ENCODE data around the gene CRELD1.
A peak's percentile ranks its signal among the peaks of the same experiment; 100 is the strongest.
"Not testable (repeated sequence)": the region's sequence is repeated elsewhere in the genome, so short reads cannot be mapped to it uniquely, and the experiment has no call there.

The CRELD1 gene, protein sequence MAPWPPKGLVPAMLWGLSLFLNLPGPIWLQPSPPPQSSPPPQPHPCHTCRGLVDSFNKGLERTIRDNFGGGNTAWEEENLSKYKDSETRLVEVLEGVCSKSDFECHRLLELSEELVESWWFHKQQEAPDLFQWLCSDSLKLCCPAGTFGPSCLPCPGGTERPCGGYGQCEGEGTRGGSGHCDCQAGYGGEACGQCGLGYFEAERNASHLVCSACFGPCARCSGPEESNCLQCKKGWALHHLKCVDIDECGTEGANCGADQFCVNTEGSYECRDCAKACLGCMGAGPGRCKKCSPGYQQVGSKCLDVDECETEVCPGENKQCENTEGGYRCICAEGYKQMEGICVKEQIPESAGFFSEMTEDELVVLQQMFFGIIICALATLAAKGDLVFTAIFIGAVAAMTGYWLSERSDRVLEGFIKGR

GRCh38 chr3:9933561-9934234, at the start of gene CRELD1:
CRELD1 (plus strand) TSS chr3:9933834; CDS start chr3:9934439, 605 bp downstream.
- peak; percentile 69 to 88 for DNase-seq

GRCh38 chr3:9884555-9885165, 49.0 kb upstream of the CRELD1 start:
- no peak for DNase-seq

GRCh38 chr3:9886328-9886727, 47.3 kb upstream of the CRELD1 start:
- DNase-seq: no peak

- no peak for DNase-seq
Measured at GRCh38 chr3:9887480-9887879, 46.2 kb upstream of the CRELD1 start.

DNA sequence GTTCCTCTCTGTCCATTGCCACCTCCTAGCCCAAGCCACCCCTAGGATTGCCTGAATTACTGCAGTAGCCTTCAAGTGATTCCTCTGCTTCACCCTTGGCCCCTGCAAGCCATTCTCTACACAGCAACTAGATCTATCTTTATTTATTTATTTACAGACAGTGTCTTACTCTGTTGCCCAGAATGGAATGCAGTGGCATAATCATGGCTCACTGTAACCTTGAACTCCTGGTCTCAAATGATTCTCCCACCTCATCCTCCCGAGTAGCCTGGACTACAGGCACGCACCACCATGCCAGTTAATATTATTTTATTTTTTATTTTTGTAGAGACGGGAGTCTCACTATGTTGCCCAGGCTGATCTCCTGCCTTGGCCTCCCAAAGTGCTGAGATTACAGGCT, 45.1 kb upstream of the CRELD1 start:
- no peak for DNase-seq

DNA sequence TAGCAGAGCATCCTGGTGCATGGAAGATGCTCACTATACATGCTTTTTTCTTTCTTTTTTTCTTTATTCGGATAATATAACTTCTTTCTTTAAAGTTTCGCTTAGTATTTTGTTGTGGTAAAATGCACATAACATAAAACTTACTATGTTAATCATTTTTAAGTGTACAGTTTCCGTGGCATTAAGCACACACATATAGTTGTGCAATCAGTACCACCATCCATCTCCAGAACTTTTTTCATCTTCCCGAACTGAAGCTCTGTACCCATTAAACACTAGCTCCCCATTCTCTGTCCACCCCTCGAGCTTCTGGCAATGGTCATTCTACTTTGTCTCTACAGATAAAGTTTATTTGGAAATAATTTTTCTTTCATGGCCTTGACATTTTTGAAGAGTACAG, 44.2 kb upstream of the CRELD1 start:
- DNase-seq: no peak

DNA sequence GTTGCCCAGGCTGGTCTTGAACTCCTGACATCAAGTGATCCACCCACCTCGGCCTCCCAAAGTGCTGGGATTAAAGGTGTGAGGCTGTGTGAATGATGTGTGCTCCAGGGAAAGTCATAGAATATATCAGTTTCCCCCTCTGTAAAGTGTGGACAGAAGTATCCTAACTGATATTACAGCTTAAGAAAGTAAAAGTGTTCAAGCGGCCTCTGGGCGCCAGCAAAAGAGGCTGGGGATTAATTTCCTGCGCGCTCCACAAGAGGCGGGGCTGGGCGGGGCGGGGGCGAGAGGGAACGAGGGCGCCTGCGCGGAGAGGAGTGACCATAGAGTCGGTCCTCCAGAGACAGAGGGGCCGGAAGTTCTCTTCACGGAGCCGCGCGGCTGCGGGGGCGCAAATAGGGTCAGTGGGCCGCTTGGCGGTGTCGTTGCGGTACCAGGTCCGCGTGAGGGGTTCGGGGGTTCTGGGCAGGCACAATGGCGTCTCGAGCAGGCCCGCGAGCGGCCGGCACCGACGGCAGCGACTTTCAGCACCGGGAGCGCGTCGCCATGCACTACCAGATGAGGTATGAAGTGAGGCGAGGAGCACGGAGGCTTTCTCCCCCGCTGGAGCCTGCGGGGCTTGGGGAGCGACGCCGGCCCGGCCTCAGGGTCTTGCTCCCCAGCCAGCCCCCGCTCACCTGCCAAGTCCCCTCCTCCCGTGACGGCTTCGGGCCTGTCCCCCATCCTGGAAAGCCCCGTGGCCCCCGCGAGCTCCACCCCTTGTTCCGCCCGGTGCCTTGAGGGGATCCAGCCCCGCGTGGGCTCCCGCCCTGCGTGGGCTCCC, 43.2 kb upstream of the CRELD1 start, which contains the start of gene JAGN1:
Gene JAGN1 (plus strand): TSS at position 362 of the 823 bp plus-strand sequence. CDS start 113 bp downstream, at position 475.
- DNase-seq: peak in 1 of 2 experiments; percentile 6

- DNase-seq: no peak
Measured at GRCh38 chr3:9891072-9891622, 42.5 kb upstream of the CRELD1 start.

- no peak for DNase-seq
Measured at GRCh38 chr3:9893739-9894138, 39.9 kb upstream of the CRELD1 start.

DNA sequence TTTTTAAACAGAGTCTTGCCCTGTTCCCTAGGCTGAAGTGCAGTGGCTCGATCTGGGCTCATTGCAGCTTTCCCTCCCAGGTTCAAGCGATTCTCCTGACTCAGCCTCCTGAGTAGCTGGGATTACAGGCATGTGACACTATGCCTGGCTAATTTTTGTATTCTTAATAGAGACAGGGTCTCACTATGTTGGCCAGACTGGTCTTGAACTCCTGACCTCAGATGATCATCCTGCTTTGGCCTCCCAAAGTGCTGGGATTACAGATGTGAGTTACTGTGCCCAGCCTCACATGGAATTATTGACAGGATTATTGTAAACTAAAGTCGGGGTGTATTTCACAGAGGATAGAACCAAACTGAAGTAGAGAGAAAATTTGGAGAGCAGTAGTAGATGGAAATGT, 37.9 kb upstream of the CRELD1 start:
- not testable (repeated sequence) for DNase-seq

- not testable (repeated sequence) for DNase-seq
Measured at GRCh38 chr3:9896755-9897407, 36.8 kb upstream of the CRELD1 start.

DNA sequence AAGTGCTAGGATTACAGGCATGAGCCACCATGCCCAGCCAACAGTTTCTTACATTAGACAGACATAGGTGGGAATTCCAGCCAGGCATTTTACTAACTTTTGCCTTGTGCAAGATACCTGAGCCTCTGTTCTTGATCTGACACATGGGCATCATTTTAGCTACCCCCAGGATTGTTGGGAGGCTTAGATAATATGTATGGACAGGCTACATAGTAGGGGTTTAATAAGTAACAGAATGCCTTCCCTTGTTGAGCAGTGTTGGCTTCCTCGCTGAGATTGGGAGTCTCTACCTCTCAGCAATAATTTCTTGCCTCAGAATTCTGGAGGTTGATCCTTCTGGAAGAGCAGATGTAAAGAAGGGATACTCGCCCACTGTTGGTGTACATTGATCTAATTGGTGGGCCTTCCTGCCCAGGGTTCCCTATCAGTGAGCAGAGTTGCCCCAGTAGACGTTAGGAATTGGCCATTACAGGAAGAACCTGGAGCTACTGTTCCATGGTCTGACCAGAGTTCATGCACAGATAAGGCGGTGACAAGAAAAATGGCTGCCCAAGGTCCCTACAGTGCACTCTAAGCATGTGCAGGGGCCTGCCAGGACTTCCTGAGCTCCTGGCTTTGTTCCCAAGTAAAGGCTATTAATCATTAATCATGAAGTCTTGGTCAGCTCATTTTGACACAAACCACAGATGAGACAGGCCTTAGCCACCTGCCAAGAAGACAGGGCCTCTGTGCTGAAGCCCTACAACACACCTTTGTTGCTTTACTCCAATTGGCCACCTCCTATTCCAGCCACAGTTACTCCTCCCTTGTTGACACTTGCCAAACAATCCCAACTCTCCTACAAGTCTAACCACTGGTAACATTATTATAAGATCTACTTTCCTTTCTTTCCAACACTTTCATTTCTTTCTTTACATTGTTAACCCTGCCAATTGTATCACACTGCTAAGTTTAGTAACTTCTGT, 35.9 kb upstream of the CRELD1 start:
- DNase-seq: no peak

DNA sequence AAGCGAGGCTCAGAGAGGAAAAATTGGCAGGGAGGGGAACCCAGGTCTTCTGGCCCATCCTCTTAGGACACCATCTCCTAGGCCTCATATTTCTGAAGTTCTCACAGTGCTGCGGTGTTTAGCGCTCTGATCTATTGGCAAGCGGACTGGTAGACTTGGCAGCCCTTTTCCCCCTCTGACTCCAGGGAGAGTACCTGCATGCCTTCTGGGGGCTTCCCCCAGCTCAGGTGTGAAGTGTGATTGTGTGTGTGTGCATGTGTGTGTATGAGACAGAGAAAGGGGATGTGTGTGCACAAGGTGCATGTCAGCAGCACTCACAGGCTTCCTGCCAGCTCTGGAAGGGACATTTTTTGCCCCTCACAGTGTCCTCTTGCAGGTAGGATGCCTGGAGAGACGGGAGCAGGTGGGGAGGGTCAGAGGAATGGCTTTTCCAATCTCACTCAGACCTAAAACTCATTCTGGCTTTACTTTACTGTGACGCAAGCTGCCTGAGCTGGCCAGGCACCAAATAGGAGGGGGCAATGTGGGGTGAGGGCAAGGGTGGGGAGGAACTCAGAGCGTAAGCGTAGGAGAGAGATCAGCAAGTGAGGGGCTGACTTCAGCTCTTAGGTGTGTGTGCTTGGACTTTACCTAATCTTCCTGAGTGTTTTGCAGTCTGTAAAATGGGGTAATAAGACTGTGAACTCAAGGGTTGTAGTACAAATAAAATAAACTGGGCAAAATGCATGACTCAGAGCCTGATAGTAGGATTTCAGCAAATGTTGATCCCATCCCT, 35.0 kb upstream of the CRELD1 start:
- no peak for DNase-seq

- DNase-seq: no peak
Measured at GRCh38 chr3:9899289-9899791, 34.3 kb upstream of the CRELD1 start.

DNA sequence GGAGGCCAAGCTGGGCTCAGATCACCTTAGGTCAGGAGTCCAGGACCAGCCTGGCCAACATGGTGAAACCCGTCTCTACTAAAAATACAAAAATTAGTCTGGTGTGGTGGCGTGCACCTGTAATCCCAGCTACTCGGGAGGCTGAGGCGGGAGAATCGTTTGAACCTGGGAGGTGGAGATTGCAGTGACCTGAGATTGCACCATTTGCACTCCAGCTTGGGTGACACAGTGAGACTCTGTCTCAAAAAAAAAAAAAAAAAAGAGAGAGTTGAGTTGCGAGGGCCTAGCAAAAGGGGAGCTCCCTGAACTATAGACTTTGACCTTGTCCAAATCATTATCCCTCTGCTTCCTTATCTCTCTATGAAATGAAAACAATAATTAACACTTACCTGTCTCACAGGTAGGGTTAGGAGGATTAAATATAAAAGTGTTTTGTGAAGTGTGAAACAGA, 32.6 kb upstream of the CRELD1 start:
- not testable (repeated sequence) for DNase-seq

GRCh38 chr3:9901967-9902366, 31.7 kb upstream of the CRELD1 start:
- DNase-seq: no peak

DNA sequence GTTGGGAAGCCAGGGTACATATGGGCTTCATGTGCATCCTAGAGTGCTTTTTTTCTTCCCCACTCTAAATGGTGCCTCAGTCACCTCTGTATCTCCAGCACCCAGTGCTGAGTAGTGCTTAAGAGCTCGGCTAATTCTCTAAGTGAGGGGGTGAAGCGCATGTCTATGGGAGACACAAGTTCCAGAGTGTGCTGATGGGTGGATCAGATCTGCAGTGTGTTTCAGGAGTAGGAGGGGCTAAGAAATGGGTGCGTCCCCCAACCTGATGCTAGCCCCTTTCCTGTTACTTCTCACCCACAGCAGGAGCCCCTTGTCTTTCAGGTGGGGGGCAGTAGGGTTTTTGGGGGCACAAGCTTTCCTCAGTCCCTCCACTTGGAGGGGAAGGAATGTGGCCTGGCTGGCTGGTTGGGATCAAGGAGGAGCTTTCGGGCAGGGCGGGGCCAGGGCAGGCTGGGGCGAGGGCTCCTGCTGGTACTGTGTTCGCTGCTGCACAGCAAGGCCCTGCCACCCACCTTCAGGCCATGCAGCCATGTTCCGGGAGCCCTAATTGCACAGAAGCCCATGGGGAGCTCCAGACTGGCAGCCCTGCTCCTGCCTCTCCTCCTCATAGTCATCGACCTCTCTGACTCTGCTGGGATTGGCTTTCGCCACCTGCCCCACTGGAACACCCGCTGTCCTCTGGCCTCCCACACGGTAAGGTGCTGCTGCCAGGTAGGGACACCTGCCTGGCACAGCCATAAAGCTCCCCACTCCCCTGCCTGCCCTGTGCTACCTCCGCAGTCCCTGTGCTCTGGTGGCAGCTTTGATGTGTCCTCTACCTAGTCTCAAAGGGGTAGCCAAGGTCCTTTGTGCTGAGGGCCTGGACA, 31.0 kb upstream of the CRELD1 start, which contains the start of gene IL17RE:
Gene IL17RE (plus strand): TSS at position 477 of the 866 bp plus-strand sequence. CDS start 85 bp downstream, at position 562.
- no peak for DNase-seq

- no peak for DNase-seq
Measured at GRCh38 chr3:9903238-9903624, 30.4 kb upstream of the CRELD1 start.

Measured in cerebellar nuclear complex (tissue), 1 donor.